Heart right ventricle (tissue), 16 donors: Measurements from ENCODE around the gene SERPINC1. TPM values are rescaled to one million over a fixed set of nuclear protein-coding genes. Genes with fewer than 3 reads are reported as not detected.

Experiments
- ATAC-seq, 8 donors: fragments of 200-7000 bp; cut with Tn5 transposase; one replicate each; pipeline ENCODE4 v1.9.1; 2020; ENCODE audit warnings: mild to moderate bottlenecking in 8 of 8, moderate library complexity in 8 of 8, moderate number of reproducible peaks in 1 of 8
- DNase-seq, 2 donors: peaks; one replicate each; pipeline ENCODE4 v3.0.0-alpha.2; 2020
- H3K27ac ChIP-seq, 10 donors: fragments of 200-600 bp; sonication (generic) in 2 of 10; one replicate each; pipeline versions ENCODE4 v1.5.0 to v1.8.0; 2020 to 2022; ENCODE audit warnings: mild to moderate bottlenecking in 3 of 10
- H3K27me3 ChIP-seq, 7 donors: fragments of 200-600 bp; one replicate each; pipeline ENCODE4 v1.8.0; 2021 to 2022; ENCODE audit warnings: mild to moderate bottlenecking in 2 of 7
- H3K36me3 ChIP-seq, 9 donors: fragments of 200-600 bp; sonication (generic) in 1 of 9; one replicate each; pipeline versions ENCODE4 v1.5.0 to v1.8.0; 2020 to 2022; ENCODE audit warnings: mild to moderate bottlenecking in 2 of 9
- H3K4me1 ChIP-seq, 9 donors: fragments of 200-600 bp; sonication (generic) in 1 of 9; one replicate each; pipeline versions ENCODE4 v1.5.0 to v1.8.0; 2020 to 2022; ENCODE audit warnings: mild to moderate bottlenecking in 4 of 9
- H3K4me3 ChIP-seq, 10 donors: fragments of 200-600 bp; sonication (generic) in 2 of 10; one replicate each; pipeline versions ENCODE4 v1.5.0 to v1.8.0; 2020 to 2022; ENCODE audit warnings: mild to moderate bottlenecking in 7 of 10, moderate library complexity in 2 of 10
- H3K9me3 ChIP-seq, 11 donors: fragments of 200-600 bp in 10 of 11; sonication (generic) in 2 of 11; one replicate each; pipeline versions ENCODE4 v1.5.0 to v1.8.0; 2013 to 2022; ENCODE audit warnings: mild to moderate bottlenecking in 2 of 11, control low read depth in 1 of 11, moderate library complexity in 1 of 11
- WGBS, 2 donors: extraction: QIAGEN DNeasy Blood & Tissue Kit; methylation state at CpG; one replicate each; pipeline ENCODE4 v1.1.7; 2013; ENCODE audit warnings: inconsistent platforms in 1 of 2; 5-methylcytosine and 5-hydroxymethylcytosine counted together
- intact Hi-C, 10 donors: fragments of 100-400 bp; cut with DNase I; formaldehyde crosslinking; loops; one replicate each; pipeline versions ENCODE4 v1.11.1 to v1.14.2; 2022
- polyA plus RNA-seq, 2 donors: library from polyadenylated mRNA; stranded (reverse); fragments of 200-250 nt; gene quantifications; one replicate each; pipeline ENCODE4 v1.2.3, GENCODE V29; 2013
- total RNA-seq, 10 donors: library from RNA; stranded (reverse); fragmentation: NEBNext Ultra II Directional in 3 of 10; extraction: Animal tissue kit (Norgen Biotek cat#: 25700) in 3 of 10; gene quantifications; one replicate each; pipeline versions ENCODE4 v1.2.1 to v1.2.4, GENCODE V29; 2021 to 2023
- TF ChIP-seq, protein P1 (sequence below), 9 donors: fragments of 200-600 bp; sonication (generic) in 2 of 9; IDR thresholded peaks; one replicate each; pipeline versions ENCODE4 v1.5.0 to v1.8.0; 2021 to 2022; ENCODE audit warnings: antibody characterized with exemption in 9 of 9, mild to moderate bottlenecking in 5 of 9, moderate library complexity in 1 of 9
- donor health status: Arrhythmogenic right ventricular cardiomyopathy.
- donor health status: ischemic (EF 13 %, LVEDD 7.1; RV severe dilation, severe dysfunction).
- donor health status: healthy with polysubstance abuse.
- donor health status: DM: no; HTN: yes; CAD: no.
- donor health status: DM: no; HTN: no; CAD: no.
- donor health status: ischemic (EF 25% LVEDD 6.9; RV normal size, moderate dysfunction).
- donor health status: ischemic (EF 25% LVEDD 5.7; RV mildly dilated, moderate dysfunction).
- donor health status: healthy.
- donor health status: DM: yes; HTN: yes; CAD: no.
- donor health status: Ischemic cardiomyopathy.
- donor health status: ischemic (EF 35%, LVEDD 5.7; RV mildly dilated, moderate dysfunction).
- donor health status: nonischemic (EF 11% LVEDD 7.7; RV severe dilation, severe dysfunction).
- donor health status: DM: yes; HTN: yes; CAD: no.
- donor health status: PGD.
- donor health status: ischemic (EF 29% LVEDD 5.4; RV normal size, mild dysfunction).
- donor health status: nonischemic (EF 23%, LVEDD 6.1; RV moderate dilation, normal function).

SERPINC1 gene
- total and polyA plus RNA-seq, 12 donors, result 0.20 to 0.44 (median 0.34) TPM; not detected in 9

DNA sequence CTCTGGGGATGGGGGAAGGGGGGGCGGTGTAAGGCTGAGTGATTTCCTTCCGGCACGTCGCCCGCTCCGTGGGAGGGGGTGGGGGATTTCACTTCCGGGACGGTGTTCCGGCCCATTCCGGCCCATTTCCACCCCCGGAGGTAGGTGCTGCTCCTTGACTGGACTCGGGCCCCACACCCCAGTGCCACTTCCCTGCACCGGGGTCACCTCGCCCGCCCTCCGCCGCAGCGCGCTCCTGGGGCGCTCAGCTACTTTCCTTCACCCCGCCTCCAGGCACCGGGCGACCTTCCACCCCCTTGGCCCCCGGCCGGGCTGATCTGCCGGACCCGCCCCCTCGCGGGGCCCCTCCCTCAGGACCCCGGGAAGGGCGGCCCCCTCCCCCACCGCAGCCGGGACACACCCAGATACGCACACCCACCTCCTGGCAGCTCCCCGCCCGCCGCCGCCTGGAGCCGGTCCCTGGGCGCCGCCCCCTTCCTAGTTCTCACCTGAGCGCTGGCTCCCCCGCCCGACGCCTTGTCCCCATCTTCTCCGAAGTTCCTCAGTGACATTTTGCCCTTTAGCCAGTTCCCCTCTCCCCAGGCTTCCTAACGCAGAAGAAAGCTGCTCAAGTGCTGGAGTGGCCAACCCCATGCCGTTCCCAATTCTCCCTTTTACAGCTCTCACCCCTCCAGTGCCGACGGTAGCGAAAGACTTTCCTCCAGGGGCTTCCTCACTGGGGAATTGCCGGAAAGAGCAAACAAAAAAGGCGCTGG is 48.7 kb downstream of the SERPINC1 start, which contains the start of gene ZBTB37:
ZBTB37 (plus strand) TSS at position 115 of the 755 bp plus-strand sequence. CDS start 1,846 bp downstream, outside the sequence.
- TF ChIP-seq, protein P1, sequence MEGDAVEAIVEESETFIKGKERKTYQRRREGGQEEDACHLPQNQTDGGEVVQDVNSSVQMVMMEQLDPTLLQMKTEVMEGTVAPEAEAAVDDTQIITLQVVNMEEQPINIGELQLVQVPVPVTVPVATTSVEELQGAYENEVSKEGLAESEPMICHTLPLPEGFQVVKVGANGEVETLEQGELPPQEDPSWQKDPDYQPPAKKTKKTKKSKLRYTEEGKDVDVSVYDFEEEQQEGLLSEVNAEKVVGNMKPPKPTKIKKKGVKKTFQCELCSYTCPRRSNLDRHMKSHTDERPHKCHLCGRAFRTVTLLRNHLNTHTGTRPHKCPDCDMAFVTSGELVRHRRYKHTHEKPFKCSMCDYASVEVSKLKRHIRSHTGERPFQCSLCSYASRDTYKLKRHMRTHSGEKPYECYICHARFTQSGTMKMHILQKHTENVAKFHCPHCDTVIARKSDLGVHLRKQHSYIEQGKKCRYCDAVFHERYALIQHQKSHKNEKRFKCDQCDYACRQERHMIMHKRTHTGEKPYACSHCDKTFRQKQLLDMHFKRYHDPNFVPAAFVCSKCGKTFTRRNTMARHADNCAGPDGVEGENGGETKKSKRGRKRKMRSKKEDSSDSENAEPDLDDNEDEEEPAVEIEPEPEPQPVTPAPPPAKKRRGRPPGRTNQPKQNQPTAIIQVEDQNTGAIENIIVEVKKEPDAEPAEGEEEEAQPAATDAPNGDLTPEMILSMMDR (IDR thresholded peaks at IDR 0.05), result no peak
- ATAC-seq, result peak; percentile 58 to 86 (median 72)
- WGBS, 2 donors, result 0 to 1% methylated on average over 41 to 53 of the region's 53 CpGs
- Histone ChIP-seq H3K27me3 (no peaks in the 10 kb centered on the region), H3K4me1 (peaks cover 4 to 67% (median 58%) of the 10 kb centered on the region in 9 donors), H3K36me3 (peaks cover 0 to 66% (median 32%) of the 10 kb centered on the region in 9 donors), H3K9me3 (no peaks in the 10 kb centered on the region), H3K4me3 (peak within 1 kb of the TSS; percentile 61 to 94 (median 87)), H3K27ac (peak within 1 kb of the TSS; percentile 94 to 99 (median 98))
- DNase-seq, result peak; percentile 86 to 89
- intact Hi-C loops, result loop anchor here in 3 of 10 donors (2.0 to 10.0 kb wide), 4 partner anchors 41 to 286 kb away; partner anchors contain the start of genes RC3H1 (in 3 of the 3) and RABGAP1L (in 1 of the 3)

DNA sequence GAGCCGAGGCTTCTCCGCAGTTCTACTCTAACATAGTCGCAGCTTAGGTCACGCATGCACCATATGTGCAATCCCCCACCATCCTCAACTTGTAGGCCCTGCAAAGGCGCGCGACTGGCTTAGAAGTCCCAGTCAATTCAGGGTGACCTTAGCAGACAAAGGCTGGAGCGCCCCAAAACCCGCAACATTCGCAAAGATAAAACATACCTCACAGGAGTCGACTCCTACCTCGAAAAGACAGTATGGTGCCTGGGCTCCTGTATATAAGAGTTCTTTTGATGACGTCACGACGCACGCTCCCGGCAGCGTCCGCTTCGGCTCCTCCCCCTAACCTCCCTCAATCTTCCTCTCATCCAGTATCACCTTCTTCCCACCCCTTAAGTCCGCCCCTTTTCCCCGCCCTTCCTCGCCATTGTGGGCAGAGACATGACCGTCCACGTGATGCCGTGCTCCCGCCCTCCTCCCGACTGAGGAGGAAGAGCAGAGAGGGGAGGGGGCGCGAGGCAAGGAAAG is 49.3 kb downstream of the SERPINC1 start, which contains the start of gene GAS5:
GAS5 (minus strand) TSS at position 237 of the 513 bp plus-strand sequence.
- peak; percentile 95 to 97 (median 96) for ATAC-seq
- peak; percentile 98 to 100 for DNase-seq
- TF ChIP-seq, protein P1 (IDR thresholded peaks at IDR 0.05), result no peak
- intact Hi-C loops, result loop anchor here in 4 of 10 donors (2.0 to 10.0 kb wide), 5 partner anchors 41 to 287 kb away; partner anchors contain the start of genes RC3H1 (in 3 of the 4), CENPL (in 1 of the 4), DARS2 (in 1 of the 4) and RABGAP1L (in 1 of the 4)
- H3K27me3 ChIP-seq, result no peaks in the 10 kb centered on the region
- H3K4me1 ChIP-seq, result peaks cover 4 to 67% (median 58%) of the 10 kb centered on the region in 9 donors
- peaks cover 0 to 66% (median 38%) of the 10 kb centered on the region in 9 donors for H3K36me3 ChIP-seq
- 0 to 1% methylated on average over 29 to 30 of the region's 30 CpGs for WGBS, 2 donors
- H3K9me3 ChIP-seq, result no peaks in the 10 kb centered on the region
- peak within 1 kb of the TSS; percentile 94 to 99 (median 98) for H3K27ac ChIP-seq
- peak within 1 kb of the TSS; percentile 61 to 94 (median 87) for H3K4me3 ChIP-seq

DNA sequence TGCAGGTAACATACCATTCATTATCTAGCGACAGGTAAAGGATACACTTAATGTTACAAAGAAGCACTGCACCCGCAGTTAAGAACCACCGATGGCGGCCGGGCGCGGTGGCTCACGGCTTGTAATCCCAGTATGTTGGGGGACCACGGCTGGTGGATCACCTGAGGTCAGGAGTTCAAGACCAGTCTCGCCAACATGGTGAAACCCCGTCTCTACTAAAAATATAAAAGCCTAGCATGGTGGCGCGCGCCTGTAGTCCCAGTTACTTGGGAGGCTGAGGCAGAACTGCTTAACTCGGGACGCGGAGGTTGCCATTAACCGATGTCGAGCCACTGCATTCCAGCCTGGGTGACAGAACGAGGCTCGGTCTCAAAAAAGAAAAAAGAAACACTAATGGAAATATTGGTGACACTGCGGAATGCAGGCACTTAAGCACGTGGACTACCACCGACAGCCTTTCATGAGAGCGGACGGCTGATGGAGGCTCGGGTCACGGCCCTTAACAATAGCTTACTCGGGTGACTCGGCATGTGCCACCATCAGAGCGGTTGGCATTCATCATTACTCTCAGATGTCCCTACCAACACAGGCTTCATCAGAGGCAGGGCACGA is 49.9 kb downstream of the SERPINC1 start:
- H3K27ac ChIP-seq, result peak overlapping the region; percentile 94 to 99 (median 98)
- no peaks in the 10 kb centered on the region for H3K27me3 ChIP-seq
- intact Hi-C loops, result loop anchor here in 3 of 10 donors (2.0 to 10.0 kb wide), 4 partner anchors 40 to 288 kb away; partner anchors contain the start of genes RC3H1 (in 2 of the 3), CENPL (in 1 of the 3), DARS2 (in 1 of the 3) and RABGAP1L (in 1 of the 3)
- WGBS, 2 donors, result 5 to 8% methylated on average over 32 of the region's 32 CpGs
- H3K36me3 ChIP-seq, result peaks cover 0 to 66% (median 44%) of the 10 kb centered on the region in 9 donors
- DNase-seq, result peak; percentile 7 to 16
- TF ChIP-seq, protein P1 (IDR thresholded peaks at IDR 0.05), result no peak
- ATAC-seq, result peak in 4 of 8 donors; percentile 6 to 15 (median 12)
- no peaks in the 10 kb centered on the region for H3K9me3 ChIP-seq
- peak overlapping the region; percentile 61 to 94 (median 87) for H3K4me3 ChIP-seq
- peaks cover 4 to 67% (median 58%) of the 10 kb centered on the region in 9 donors for H3K4me1 ChIP-seq
